NCI-H1694 (cell line): Measurements from ENCODE around the gene MIB1.

Experiments
- DNase-seq: peaks from one replicate; lab custom pipeline; 2025; lab: John Stamatoyannopoulos, UW

The MIB1 gene

DNA sequence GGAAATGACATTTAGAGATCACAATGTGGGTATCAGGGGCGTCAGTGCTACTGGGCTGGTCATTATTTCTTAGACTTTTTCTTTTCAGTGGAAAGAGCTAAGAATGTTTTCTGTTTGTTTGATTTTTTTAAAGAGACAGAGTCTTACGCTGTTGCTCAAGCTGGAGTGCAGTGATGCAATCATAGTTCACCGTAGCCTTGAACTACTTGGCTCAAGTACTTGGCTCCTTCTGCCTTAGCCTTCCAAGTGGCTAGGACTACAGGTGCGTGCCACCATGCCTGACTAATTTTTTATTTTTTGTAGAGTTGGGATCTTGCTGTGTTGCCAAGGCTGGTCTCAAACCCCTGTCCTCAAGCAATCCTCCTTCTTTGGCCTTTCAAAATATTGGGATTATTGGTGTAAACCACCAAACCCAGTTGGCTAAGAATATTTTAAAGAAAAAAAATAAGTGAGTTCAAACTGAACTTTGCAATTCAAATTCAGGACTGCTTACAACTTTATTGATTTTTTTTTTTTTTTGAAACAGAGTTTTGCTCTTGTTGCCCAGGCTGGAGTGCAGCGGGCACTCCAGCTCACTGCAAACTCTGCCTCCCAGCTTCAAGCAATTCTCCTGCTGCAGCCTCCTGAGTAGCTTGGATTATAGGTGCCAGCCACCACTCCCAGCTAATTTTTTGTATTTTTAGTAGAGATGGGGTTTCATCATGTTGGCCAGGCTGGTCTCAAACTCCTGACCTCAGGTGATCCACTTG, 154.2 kb downstream of the MIB1 start:
- no peak for DNase-seq

DNA sequence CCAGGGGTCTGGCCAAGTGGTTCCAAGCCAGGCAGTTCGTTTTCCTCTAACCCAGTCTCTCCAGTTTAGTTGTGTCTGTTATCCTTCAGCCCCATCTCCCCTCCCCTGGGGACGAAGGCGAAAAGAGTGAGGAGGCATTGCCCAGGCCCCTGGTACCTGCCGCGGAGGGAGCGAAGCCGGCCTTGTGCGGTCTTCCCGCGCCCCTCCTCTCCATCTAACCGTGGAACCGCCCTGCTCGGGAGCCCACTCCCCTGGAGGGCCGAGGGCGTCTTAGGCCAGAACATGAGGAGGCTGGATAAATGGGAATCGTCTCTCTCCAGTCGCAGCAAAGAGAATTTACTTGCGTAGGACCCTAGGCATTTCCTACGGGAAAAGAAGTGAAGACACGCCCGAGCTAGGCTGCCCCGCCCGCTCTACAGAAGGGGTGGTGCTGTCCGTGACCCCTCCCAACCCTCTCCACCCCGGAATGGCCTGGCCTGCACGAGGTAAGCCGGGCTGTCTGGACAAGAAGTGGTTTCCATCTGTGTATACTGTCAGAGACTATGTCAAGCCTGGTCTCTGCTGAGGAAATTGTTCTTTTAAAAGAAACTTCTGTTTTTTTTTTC, 156.2 kb downstream of the MIB1 start:
- no peak for DNase-seq

DNA sequence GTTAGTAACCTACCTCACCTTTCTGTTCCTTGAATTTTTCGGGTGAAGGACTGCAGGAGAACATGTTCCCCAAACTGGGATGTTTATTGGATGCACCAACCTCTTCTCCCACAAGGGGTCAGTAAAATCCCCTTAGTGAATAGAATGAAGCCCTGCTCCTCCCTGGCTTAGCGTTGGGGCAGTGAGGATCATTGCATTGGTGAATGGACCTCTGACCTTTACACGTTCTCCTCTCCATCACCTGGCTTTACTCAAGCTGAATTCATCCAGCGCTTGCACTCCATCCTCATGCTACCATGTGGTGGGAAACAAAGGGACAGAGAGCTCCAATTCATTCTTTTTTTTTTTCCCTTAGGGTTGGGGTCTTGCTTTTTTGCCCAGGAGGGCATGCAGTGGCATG, 157.2 kb downstream of the MIB1 start:
- DNase-seq, result peak; percentile 21

DNA sequence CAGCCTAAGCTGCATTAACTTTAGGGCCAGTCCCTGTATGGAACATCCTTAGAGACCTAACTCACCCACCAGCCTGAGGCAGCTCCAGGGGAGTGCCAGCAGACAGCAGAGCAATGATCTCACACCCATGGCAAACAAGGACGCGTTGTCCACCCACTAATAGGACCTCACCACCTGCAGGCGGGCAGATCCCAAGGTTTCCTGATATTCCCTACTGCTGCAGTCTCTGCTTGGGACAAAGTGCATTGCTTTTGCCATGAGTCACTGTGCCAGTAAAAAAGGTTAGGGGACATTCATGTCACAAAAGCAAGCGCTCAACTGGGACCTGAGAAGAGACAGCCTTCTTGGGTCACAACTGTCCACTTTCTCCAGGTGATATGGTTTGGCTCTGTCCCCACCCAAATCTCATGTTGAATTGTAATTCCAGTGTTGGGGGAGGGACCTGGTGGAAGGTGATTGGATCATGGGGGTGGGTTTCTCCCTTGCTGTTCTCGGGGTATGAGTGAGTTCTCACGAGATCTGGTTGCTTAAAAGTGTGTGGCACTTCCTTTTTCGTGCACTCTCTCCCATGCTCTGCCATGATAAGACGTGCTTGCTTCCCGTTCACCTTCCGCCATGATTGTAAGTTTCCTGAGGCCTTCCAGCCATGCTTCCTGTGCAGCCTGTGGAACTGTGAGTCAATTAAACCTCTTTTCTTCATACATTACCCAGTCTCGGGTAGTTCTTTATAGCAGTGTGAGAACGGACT, 160.2 kb downstream of the MIB1 start:
- DNase-seq, result no peak

DNA sequence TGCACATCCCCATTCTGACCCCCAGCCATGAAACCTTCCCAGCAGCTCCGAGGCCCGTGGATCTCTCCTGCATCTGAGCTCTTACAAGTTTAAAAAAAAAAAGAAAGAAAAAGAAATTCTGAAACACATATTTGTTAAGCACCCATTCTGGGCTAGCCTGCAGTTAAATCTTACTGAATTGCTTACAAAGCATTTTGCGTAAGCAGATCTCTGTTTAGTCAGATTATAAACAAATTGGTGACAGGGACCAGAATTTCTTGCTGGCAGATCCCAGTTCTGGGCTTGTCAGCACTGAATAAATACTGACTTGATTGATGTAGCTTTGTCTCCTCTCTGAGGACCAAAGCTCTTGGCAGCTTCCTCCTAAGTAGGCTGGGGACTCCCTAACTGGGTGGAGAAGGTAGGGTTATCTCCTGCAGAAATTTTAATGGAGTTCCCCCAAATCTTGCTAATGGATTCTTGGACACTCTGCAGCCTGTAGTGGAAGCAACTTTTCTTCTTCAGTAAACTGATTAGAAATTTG, 160.9 kb downstream of the MIB1 start:
- no peak for DNase-seq

DNA sequence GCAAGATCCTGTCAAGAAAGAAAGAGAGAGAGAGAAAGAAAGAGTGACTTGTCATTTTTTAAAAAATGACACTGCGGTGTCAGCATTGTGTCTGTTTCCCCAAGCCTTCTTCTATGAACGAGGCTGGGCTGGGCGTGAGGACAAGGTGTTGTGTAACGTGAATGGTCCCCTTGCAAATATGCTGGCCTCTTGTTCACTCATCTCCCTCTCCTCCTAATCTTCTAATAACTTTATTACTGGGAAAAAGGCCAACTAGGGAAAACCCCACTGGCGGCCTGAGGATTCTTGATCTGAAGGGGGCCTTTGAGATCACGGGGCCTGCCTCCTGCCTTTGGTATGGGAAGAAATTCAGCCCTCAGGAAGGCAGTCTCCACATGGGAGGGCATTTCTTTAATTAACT, 163.1 kb downstream of the MIB1 start:
- DNase-seq, result no peak

DNA sequence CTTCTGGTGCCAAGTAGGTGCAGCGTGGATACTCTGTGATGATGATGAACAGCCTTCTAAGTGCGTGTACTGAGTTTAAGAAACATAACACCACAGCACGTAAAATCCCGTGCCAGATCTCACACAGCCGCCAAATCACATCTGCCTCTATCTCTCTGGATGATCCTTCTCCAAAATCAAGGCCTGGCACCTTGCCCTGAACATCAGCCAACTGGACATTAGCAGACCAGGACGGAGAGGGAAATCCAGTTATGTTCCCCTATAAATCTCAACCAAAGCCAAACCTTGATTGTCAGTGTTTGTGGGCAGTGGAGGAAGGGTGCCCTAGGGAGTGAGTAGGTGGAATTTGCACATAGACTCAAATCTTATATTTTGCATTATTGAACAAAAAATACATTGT, 164.3 kb downstream of the MIB1 start:
- no peak for DNase-seq

DNA sequence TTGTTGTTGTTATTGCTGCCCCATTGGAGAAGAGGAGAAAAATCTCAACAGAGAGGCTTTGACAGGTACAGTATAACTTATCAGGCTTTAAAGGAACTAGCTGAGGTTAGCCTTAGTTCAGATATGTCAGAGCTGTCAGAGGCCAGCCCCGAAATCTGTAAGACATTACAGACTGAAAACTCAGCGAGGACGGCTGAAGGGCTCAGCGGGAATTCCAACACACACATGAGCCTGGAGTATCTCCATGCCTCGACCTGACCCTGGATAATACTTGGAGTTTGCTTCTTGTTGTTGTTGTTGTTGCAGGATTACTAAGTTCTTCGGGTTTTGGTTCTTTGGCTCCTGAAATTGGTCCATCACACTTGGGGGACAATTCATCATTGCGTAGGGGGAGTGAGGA, 166.9 kb downstream of the MIB1 start:
- DNase-seq, result no peak

DNA sequence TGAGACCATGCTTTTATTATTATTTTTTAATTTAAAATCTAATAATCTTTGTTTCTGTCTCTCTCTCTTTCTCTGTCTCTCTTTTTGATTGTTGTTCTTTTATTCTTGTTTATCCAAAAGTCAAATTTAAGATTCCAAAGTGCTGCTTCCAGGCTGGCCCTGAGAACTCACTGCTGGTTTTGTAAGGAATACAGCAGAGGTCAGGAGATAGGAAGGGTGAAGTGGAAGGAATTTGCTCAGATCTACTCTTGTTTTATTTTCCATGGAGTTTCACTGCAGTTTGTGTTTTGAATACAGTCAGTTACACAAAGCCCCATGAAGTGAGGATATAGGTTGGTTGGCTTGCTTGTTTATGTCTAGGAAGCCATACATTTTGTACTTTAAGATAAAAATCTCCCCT, 168.1 kb downstream of the MIB1 start:
- no peak for DNase-seq

DNA sequence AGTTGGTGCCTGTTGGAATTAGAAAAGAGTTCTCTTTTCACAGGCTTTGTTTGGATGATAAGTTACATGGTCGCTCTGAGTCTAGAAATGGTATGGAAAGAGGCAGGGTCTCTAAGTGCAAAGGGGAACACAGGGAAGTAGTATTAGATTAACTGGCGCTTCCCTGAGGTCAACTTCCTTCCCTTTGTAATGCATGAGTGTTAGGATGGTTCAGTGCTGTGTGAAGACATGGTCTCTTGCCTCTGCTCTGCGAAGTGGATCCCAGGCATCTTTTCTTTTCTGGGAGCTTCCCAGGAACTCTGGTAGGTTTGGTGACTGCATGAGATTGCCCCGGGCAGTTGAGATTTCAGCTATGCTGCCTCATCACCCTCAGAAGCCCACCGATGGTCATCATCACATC, 170.3 kb downstream of the MIB1 start:
- DNase-seq, result no peak

DNA sequence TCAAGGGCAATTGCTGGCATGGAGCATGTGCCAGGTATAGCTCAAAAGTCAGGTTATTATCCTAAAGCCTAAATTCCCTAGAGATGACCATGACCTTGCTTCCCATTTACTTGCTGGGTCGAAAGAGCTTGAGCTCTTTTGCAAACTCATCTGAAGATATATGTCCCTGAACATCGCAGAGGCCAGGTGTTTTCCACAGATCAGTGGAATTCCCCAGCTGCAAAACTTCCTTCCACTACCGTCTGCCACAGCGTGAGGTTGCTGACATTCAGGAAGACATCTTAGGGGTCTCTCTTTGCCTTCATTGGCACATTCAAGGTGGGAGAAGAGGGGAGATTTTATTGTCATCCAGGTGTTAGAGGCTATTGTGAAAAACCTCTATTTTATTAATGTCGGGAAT, 171.0 kb downstream of the MIB1 start:
- no peak for DNase-seq

DNA sequence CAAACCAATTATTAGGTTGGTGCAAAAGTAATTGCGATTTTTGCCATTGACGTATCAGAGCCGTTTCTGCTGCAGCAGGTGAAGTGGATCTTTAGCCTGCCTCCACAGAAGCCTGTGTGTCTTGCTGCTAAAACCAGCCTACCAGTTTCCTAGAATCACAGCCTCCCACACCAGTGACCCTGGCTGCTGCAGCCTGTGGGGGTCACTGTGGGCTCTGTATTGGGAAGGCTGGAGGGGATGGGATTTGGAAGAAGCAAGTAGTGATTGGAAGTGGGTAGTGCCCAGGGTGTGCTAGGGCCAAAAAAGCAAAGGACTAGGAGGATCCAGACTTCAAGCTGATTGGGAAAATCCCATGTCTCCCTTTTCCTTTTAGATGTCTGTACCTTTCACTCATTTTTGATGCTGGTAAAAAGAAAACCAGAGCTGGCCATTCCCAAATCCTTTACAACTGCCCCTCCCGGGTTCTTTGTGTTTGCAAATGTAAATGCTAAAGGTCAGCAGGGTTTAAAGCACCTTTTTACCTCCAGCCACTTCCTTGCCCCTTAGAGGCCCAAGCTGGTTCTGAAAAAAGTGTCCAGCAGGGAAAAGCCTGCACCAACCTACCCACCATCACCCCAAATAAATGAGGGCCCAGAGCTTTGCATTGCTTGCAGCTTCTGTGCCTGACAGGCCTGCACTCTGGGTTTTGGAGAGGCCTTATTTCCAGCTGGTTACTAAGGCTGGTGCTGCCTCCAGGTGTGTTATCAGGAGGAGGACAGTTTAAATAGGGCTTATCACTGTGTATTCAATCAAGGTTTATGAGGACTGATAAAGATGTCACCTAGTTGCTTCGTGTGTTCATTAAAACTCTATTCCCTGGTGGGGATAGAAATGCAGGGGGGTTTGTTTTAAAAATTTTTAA, 172.0 kb downstream of the MIB1 start:
- no peak for DNase-seq

DNA sequence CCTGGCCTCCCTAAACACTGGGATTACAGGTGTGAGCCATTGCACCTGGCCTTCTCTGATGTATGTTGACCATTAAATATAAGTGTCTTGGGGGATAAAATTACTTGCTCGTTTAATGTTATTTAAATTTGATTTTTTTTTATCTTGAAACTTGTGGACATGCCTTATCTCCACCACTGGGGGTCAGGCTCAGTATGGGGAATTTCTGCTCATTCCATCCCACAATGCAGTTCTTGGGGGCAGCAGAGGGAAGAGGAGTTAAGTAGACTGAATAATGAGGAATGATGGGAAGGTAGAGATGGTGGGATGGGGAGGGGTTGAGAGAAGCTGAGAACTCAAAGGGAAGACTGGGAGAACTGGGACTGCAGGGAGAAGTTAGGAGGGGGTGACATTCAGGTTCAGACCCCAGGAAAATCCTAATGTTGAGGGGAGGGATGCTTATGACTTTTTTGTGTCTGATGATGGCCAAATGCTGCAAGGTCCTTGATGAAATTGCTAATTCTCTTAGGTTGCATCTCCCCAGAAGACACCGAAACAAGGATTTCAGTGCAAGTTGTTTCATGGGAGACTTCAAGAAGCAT, 174.2 kb downstream of the MIB1 start:
- peak; percentile 1 for DNase-seq

DNA sequence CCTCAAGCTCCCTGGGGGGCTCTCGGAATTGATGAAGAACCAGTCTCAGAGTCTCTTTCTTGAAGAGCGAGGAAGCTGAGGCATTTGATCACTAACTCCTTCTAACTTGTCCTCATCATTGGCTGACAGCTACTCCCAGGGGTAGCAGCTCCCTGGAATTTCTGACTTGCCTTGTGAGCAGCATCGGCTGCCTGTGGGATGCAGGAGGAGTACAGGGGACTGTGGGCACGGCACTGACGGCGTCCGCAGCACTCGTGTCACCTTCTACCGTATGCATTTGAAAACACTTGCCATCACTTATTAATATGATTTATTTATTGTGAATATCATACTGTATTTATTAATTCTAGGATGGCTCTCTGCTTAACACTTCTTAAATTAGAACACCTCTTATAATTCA, 175.0 kb downstream of the MIB1 start:
- no peak for DNase-seq

DNA sequence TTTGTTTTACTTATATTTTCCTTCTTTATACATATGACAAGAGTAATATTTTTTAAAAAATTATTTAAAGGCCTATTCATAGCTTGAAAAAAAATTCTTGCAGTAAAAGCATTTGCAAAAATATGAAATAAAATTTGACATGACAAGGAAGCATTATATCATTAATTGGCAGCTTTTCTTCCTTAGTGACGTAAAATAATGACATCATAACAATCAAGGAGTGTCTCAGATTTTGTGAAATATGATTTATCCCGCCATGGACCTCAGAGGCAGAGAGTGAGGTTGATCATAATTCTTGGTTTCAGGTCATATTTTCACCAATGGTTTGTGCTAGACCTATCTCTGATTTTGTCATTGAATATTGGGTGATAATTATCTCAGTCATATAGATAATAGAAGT, 176.0 kb downstream of the MIB1 start:
- DNase-seq, result no peak

DNA sequence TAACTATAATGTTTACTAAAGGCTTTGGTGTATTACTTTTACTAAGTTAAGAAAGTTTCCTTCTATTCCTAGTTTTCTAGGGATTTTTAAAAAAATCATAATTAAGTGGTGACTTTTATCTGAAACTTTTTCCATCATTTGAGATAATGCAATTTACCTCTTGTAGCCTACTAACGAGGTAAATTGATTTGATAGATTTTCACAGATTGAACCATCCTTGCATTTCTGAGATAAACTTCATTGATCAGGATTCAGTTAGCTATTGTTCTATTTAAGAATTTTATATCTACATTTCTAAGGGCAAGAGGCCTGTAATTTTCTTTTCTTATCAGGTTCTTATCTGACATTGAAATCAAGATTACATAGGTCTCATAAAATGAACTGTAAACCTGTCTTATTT, 178.1 kb downstream of the MIB1 start:
- DNase-seq, result no peak
